ENCODE data around the gene C16orf78.

The C16orf78 gene

DNA sequence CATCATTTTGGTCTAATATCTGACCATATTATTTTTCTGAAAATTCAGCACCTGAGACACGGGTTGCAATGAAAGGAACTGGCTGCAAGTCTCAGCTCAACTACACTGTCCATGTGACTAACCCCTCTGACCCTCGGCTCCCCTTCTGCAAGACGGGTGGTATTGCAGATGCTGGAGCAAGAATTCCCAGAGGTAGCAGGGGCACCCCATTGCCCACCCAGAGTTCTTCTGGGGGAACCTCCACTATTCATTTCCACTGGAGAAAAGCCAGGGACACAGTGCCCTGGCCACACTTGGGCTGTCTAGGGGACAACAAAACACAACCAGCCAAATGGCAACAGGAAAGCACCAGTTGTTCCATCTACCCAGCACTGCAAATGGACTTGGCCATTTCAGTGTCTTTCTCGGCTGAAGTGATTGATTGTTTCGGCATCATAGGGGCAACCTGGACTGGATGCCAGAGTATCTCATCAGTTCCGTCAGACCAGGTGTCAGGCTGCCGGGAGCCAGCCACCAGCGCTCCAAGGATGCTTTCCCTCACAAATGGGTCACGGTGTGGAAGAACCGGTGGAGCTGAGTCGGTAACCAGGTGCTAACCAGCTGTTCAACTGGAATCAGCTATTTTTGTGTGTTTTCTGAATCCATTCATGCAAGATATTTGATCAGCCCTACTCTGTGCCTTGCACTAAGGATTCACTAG, 58.1 kb downstream of the C16orf78 start:
- no peak for DNase-seq (ENCODE audit: low spot score)

DNA sequence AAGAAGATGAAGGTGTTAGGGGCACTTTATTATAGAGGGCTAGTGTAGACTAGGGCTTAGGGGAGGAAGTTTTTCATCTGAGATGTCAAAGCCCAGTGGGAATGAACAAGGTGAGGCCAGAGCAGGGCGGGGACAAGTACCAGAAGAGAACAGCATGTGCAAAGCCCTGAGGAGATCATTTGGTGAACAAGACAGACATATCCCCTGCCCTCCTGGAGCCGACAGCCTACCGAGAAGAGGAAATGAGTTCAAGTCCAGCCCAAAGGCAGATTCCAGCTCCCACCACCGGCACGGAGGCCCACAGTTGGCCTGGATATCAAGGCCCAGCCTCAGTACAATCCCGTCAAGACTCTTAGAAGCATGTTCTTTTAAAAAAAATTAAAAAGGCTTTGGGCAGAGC, 61.1 kb downstream of the C16orf78 start:
- no peak for DNase-seq (ENCODE audit: low spot score)

DNA sequence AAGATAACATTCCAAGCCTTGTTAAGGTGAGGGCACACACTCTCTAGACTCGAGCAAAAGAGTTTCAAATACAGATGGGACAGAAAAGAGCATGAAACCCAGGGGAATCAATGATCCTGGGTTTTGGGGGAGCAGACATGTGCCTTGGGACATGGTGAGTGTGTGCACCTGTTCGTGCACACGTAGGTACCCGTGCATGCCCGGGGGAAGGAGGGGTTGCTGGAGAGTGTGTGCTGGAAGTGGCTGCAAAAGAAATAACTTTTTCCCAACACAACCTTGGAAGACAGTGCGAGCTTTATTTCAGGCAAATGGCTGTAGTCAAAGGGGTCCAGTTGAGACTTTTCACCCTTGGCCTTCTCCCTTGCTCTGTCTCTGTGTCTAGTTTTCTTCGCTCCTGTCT, 62.6 kb downstream of the C16orf78 start:
- no peak for DNase-seq (ENCODE audit: low spot score)

DNA sequence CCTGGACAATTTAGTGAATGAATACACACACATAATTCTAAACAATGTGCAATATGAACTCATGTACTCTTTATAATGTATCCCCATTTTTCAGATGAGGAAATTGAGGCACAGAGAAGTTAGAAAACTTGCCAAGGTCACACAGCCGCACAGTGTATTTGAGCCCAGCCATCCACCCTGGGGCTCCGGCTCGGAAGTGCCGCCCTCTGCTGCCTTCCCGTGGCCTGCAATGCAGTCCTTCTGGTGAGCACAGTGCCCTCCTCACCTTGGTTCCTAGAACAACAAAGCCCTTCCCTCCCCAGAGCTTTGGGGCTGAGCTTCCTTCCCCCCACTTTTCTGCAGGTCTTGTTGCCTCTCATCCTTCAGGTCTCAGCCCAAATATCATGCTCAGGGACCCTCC, 63.7 kb downstream of the C16orf78 start:
- DNase-seq (ENCODE audit: low spot score): no peak

DNA sequence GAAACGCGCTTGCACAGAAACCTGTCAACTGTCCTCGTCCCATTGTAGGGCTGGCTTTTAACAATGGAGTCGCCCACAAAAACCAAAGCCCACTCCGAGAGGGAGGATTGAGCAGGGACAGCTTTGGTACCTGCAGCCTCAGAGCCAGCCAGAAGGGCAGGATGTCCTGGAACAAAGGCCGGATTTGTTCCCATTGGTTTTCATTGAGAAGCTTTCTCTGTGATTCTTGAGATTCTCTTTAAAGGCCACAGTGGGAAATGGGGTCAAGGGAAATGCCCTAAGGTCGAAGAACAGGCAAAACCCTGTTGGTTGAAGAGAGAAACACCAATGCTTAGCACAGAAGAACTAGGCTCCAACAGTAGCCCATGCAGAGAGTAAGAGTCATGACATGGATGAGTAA, 65.4 kb downstream of the C16orf78 start:
- DNase-seq (ENCODE audit: low spot score): no peak

DNA sequence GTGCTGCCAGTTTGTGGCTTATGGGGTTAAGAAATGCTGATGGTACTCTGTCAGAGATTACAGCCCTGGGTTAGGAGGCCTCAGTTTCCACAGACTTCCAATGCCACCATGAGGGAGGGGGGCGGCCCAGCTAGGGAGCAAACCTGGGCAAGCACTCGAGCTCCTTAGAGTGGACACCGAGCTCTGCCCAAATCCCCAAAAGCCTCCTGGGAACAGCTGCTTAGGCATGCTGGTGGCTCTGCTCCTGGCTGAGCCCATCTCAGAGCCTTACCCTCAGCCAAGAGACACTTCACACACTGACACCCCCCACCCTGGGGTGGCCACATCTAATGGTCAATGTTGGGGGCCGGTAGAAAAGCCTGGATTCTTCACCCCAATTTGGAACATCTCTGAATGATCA, 66.1 kb downstream of the C16orf78 start:
- DNase-seq (ENCODE audit: low spot score): no peak

DNA sequence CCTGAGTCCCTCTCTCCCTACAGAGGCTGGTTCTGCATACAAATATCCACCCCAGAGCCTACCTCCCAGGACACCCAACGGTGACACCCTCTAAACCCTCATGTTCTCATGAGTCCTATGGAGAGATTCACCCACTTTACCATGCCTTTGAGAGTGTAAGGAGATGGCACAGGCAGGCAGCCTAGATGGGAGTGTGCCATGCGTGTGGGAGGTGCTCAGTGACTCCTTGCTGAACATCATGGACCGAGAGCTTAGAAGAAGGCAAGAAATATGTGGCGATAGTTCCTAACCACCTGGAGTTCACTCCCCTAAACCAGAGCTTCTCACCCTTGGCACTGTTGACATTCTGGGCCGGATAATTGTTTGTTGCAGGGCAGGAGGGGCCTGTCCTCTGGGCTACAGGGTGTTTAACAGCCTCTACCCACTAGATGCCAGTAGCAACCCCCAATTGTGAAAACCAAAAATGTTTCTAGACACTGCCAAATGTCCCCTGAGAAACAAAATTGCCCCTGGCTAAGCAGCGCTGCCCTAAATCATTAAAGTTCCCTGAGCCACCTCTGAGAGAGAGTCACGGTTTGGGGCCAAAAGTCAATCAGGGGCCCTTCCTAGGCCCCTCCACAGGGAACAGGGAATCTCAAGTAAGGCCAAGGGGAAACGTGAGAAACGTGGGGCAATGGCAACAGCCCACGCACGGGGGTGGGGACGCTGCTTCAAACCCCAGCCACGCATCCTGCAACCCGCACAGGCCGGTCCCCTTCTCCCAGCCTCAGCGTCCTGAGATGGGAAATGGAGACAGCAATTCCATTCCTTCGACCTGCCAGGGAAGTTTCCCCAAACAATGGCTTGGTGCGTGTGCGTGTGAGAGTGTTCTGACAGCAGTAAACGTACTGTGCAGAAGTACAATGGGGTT, 66.8 kb downstream of the C16orf78 start:
- no peak for DNase-seq (ENCODE audit: low spot score)

DNA sequence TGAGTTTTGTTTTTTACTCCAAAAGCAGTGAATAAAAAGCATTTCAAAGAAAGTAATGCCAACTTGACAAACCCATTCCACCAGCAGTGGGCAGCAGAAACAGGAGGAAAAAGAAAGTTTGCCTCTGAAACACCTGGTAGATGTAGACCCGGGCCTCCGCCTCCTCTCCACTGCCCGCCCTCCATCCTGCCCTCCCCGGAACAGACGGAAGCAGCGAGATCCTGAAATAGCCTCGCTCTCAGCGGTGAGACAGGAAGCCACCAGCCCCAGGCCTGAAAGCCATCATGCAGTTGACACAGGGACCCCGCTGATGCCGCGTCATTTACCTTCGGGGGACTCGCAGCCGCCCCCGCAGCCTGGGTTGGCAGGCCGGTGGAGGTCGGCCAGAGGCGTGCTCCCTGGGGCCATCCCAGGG, 67.8 kb downstream of the C16orf78 start:
- peak; percentile 64 for DNase-seq (ENCODE audit: low spot score)

DNA sequence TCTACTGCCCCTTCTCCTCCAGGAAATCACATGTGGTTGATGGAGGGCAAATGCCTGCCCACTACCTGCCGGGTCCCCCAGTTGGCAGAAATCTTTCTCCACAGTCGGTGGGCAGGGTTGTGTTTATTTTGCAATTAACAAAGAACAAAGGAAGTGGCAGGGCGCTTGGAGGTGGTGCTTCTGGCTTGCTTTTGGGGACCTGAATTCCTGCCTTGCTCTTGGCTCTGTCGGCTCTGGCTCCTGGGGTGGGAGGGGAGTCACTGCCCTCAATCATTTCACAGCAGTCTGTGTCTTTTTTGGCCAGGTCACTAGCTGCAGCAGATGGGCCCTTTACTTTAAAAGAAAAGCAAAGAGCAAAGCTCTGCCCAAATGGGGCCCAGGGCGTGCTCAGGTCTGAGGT, 69.2 kb downstream of the C16orf78 start:
- no peak for DNase-seq (ENCODE audit: low spot score)

DNA sequence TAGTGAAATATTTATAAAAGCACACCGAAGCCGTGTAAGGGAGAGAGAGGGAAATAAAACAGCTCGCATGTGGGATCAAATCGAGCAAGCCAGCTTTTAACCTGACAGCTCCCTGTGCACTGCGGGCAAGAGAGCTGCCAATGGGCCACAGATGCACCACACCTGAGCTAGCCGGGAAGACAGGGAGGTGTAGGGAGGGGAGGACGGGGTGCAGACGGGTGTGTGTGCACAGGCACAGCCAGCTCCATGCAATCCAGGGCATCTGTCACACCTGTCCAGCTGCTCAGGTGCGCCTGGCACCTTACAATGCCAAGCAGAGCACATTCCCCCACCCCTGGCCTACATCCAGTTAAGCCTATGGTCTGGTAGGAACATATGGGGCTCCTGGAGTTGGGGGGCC, 70.0 kb downstream of the C16orf78 start:
- no peak for DNase-seq (ENCODE audit: low spot score)

DNA sequence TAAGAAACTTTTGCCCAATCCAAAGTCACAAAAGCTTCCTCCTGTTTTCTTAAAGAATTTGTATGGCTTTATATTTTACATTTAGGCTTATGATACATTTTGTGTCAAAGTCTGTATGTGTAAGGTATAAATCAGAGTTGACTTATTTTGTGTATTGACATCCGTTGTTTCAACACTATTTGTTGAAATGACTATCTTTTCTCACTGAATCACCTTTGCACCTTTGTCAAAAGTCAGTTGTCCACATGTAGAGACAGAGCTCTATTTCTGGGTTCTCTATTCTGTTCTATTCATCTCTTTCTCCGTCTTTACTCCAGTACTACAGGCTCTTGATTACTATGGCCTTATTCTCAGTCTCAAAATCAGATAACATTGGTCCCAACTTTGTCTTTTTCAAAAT, 73.2 kb downstream of the C16orf78 start:
- DNase-seq (ENCODE audit: low spot score): no peak
